Stimulated activated CD8-positive, alpha-beta memory T cell treated with anti-CD3 and anti-CD28 coated beads, Interleukin-2, amount 100 ng/mL, for 1 hour (primary cell): ENCODE data around the gene STUM.

Experiments used
- DNase-seq, 2 donors: peaks; one replicate each; pipeline ENCODE4 v3.0.0-alpha.2; 2020; ENCODE audit warnings: low read depth in 2 of 2

STUM gene

GRCh38 chr1:226560243-226560642, 11.7 kb downstream of the STUM start:
- no peak for DNase-seq

GRCh38 chr1:226562989-226563388, 14.4 kb downstream of the STUM start:
- no peak for DNase-seq

GRCh38 chr1:226563666-226564065, 15.1 kb downstream of the STUM start:
- no peak for DNase-seq

GRCh38 chr1:226565476-226565875, 16.9 kb downstream of the STUM start:
- no peak for DNase-seq

- DNase-seq, result no peak
These were observed 17.7 kb downstream of the STUM start for GRCh38 chr1:226566234-226566633.

GRCh38 chr1:226566760-226567159, 18.2 kb downstream of the STUM start:
- no peak for DNase-seq

- DNase-seq, result no peak
These were observed 19.7 kb downstream of the STUM start for GRCh38 chr1:226568077-226568831.

GRCh38 chr1:226568975-226569741, 20.6 kb downstream of the STUM start:
- no peak for DNase-seq

- no peak for DNase-seq
These were observed 21.4 kb downstream of the STUM start for GRCh38 chr1:226569879-226570547.

GRCh38 chr1:226571893-226572292, 23.3 kb downstream of the STUM start:
- DNase-seq, result no peak

- no peak for DNase-seq
These were observed 23.8 kb downstream of the STUM start for GRCh38 chr1:226572325-226572726.

- no peak for DNase-seq
These were observed 25.5 kb downstream of the STUM start for GRCh38 chr1:226574044-226574443.

GRCh38 chr1:226574591-226575435, 26.2 kb downstream of the STUM start:
- no peak for DNase-seq

- DNase-seq, result no peak
These were observed 26.8 kb downstream of the STUM start for GRCh38 chr1:226575436-226575720.

- no peak for DNase-seq
These were observed 27.3 kb downstream of the STUM start for GRCh38 chr1:226575739-226576378.

GRCh38 chr1:226576601-226577000, 28.0 kb downstream of the STUM start:
- DNase-seq, result no peak

- no peak for DNase-seq
These were observed 29.0 kb downstream of the STUM start for GRCh38 chr1:226577401-226578180.

- no peak for DNase-seq
These were observed 30.5 kb downstream of the STUM start for GRCh38 chr1:226578946-226579578.

GRCh38 chr1:226579781-226580323, 31.3 kb downstream of the STUM start:
- DNase-seq, result no peak
